Activated effector memory CD4-positive, alpha-beta T cell treated with Interleukin-2 at 50 U/mL for 16 hours (primary cell): ENCODE data around the gene PLEKHG1.

Experiments used
- DNase-seq: peaks from one replicate; pipeline ENCODE4 v3.0.0-alpha.2; 2020

Gene PLEKHG1

GRCh38 chr6:150590446-150590845 lies 9.2 kb upstream of the PLEKHG1 start:
- no peak for DNase-seq

- DNase-seq, result no peak
These were observed 7.2 kb upstream of the PLEKHG1 start for GRCh38 chr6:150592377-150592995.

GRCh38 chr6:150593119-150593518 lies 6.6 kb upstream of the PLEKHG1 start:
- no peak for DNase-seq

- no peak for DNase-seq
These were observed 3.2 kb upstream of the PLEKHG1 start for GRCh38 chr6:150596439-150596838.

- no peak for DNase-seq
These were observed 1.3 kb upstream of the PLEKHG1 start for GRCh38 chr6:150598401-150598800.

GRCh38 chr6:150598858-150599198 lies 857 bp upstream of the PLEKHG1 start:
- no peak for DNase-seq

- no peak for DNase-seq
These were observed 270 bp downstream of the PLEKHG1 start for GRCh38 chr6:150600010-150600300.

- DNase-seq, result peak; percentile 53
These were observed 774 bp downstream of the PLEKHG1 start for GRCh38 chr6:150600301-150601017.

GRCh38 chr6:150601439-150601838 lies 1.8 kb downstream of the PLEKHG1 start:
- DNase-seq, result no peak

GRCh38 chr6:150603176-150603575 lies 3.5 kb downstream of the PLEKHG1 start:
- no peak for DNase-seq

GRCh38 chr6:150604467-150604866 lies 4.8 kb downstream of the PLEKHG1 start:
- DNase-seq, result no peak

- DNase-seq, result no peak
These were observed 5.6 kb downstream of the PLEKHG1 start for GRCh38 chr6:150605333-150605732.

- DNase-seq, result no peak
These were observed 6.5 kb downstream of the PLEKHG1 start for GRCh38 chr6:150606168-150606591.

GRCh38 chr6:150606647-150607328 lies 7.1 kb downstream of the PLEKHG1 start:
- DNase-seq, result no peak

GRCh38 chr6:150607329-150607650 lies 7.6 kb downstream of the PLEKHG1 start:
- no peak for DNase-seq

- DNase-seq, result no peak
These were observed 10.9 kb downstream of the PLEKHG1 start for GRCh38 chr6:150610584-150610983.

- DNase-seq, result no peak
These were observed 13.6 kb downstream of the PLEKHG1 start for GRCh38 chr6:150613269-150613668.

GRCh38 chr6:150615967-150616366 lies 16.3 kb downstream of the PLEKHG1 start:
- DNase-seq, result no peak

- DNase-seq, result no peak
These were observed 16.9 kb downstream of the PLEKHG1 start for GRCh38 chr6:150616586-150616985.

GRCh38 chr6:150617062-150617461 lies 17.4 kb downstream of the PLEKHG1 start:
- no peak for DNase-seq

- no peak for DNase-seq
These were observed 18.1 kb downstream of the PLEKHG1 start for GRCh38 chr6:150617496-150618460.

GRCh38 chr6:150619275-150619674 lies 19.6 kb downstream of the PLEKHG1 start:
- DNase-seq, result no peak

- DNase-seq, result no peak
These were observed 20.6 kb downstream of the PLEKHG1 start for GRCh38 chr6:150620244-150620643.
